ENCODE results near the gene ATXN2.

ATXN2 gene

GRCh38 chr12:111451232-111451631, 147.9 kb downstream of the ATXN2 start:
- DNase-seq = no peak

- no peak for DNase-seq
Observed at GRCh38 chr12:111450676-111451075, 148.4 kb downstream of the ATXN2 start.

- DNase-seq = no peak
Observed at GRCh38 chr12:111448846-111449790, 150.0 kb downstream of the ATXN2 start.

GRCh38 chr12:111448266-111448830, 150.8 kb downstream of the ATXN2 start:
- DNase-seq = no peak

- no peak for DNase-seq
Observed at GRCh38 chr12:111447571-111448265, 151.4 kb downstream of the ATXN2 start.

- no peak for DNase-seq
Observed at GRCh38 chr12:111446631-111447570, 152.2 kb downstream of the ATXN2 start.

- peak in 1 of 14 donors; percentile 35 for DNase-seq
Observed at GRCh38 chr12:111445726-111446581, 153.2 kb downstream of the ATXN2 start.

GRCh38 chr12:111444925-111445725, 154.0 kb downstream of the ATXN2 start:
- DNase-seq = peak in 9 of 14 donors; percentile 28 to 72 (median 62)

GRCh38 chr12:111444314-111444924, 154.7 kb downstream of the ATXN2 start:
- DNase-seq = no peak

GRCh38 chr12:111443586-111443985, 155.5 kb downstream of the ATXN2 start:
- no peak for DNase-seq

GRCh38 chr12:111443086-111443485, 156.0 kb downstream of the ATXN2 start:
- DNase-seq = no peak

- DNase-seq = no peak
Observed at GRCh38 chr12:111442301-111443045, 156.6 kb downstream of the ATXN2 start.

- DNase-seq = no peak
Observed at GRCh38 chr12:111441107-111441928, 157.8 kb downstream of the ATXN2 start.

- DNase-seq = no peak
Observed at GRCh38 chr12:111440631-111441030, 158.5 kb downstream of the ATXN2 start.

- no peak for DNase-seq
Observed at GRCh38 chr12:111440152-111440551, 159.0 kb downstream of the ATXN2 start.

- DNase-seq = no peak
Observed at GRCh38 chr12:111439657-111440151, 159.4 kb downstream of the ATXN2 start.

- no peak for DNase-seq
Observed at GRCh38 chr12:111438481-111438880, 160.6 kb downstream of the ATXN2 start.

Data from C1 segment of cervical spinal cord (tissue), 14 donors.